DND-41 (cell line): ENCODE data around the gene WDR93.

ENCODE experiments used
- ATAC-seq: fragments of 200-7000 bp; cut with Tn5 transposase; 3 replicates; pipeline ENCODE4 v1.9.1; 2021; ENCODE audit warnings: low read depth; ENCODE audit not compliant: insufficient read depth
- DNase-seq: peaks from one replicate; pipeline ENCODE4 v3.0.0-alpha.2; 2020
- H2AFZ ChIP-seq: 2 replicates; pipeline ENCODE4 v1.6.0; 2012; ENCODE audit warnings: low read depth, low read length
- H3K27ac ChIP-seq: 2 replicates; pipeline ENCODE4 v1.5.1; 2012; ENCODE audit warnings: low read length, inconsistent platforms
- H3K27me3 ChIP-seq: fragments of 200-600 bp; sonication (generic); 2 replicates; pipeline ENCODE4 v1.6.0; 2012; ENCODE audit warnings: low read length, mild to moderate bottlenecking, inconsistent platforms; ENCODE audit not compliant: insufficient read depth, poor library complexity
- H3K36me3 ChIP-seq: 2 replicates; pipeline ENCODE4 v1.5.1; 2012; ENCODE audit warnings: low read length, inconsistent platforms; ENCODE audit not compliant: insufficient read depth
- H3K4me1 ChIP-seq: 2 replicates; pipeline ENCODE4 v1.5.1; 2012; ENCODE audit warnings: mild to moderate bottlenecking, low read length; ENCODE audit not compliant: insufficient read depth
- H3K4me2 ChIP-seq: 2 replicates; pipeline ENCODE4 v1.6.0; 2012; ENCODE audit warnings: mild to moderate bottlenecking, moderate library complexity, low read length, inconsistent platforms; ENCODE audit not compliant: insufficient read depth
- H3K4me3 ChIP-seq, 2 experiments: fragments of 200-600 bp in 1 of 2; shearing (Covaris generic) in 1 of 2; 2 replicates each; pipeline ENCODE4 v1.5.1; 2012 to 2016; ENCODE audit warnings: inconsistent platforms in 2 of 2, low read length in 2 of 2, mild to moderate bottlenecking in 2 of 2, low read depth in 1 of 2, moderate library complexity in 1 of 2
- H3K79me2 ChIP-seq: 2 replicates; pipeline ENCODE4 v1.6.0; 2012; ENCODE audit warnings: low read length, inconsistent platforms; ENCODE audit not compliant: insufficient read depth
- H3K9ac ChIP-seq: 2 replicates; pipeline ENCODE4 v1.6.0; 2012; ENCODE audit warnings: low read depth, mild to moderate bottlenecking, inconsistent platforms, low read length, moderate library complexity
- H3K9me3 ChIP-seq: 2 replicates; pipeline ENCODE4 v1.5.1; 2012; ENCODE audit warnings: low read length, moderate library complexity, mild to moderate bottlenecking, inconsistent platforms; ENCODE audit not compliant: insufficient read depth, severe bottlenecking
- H4K20me1 ChIP-seq: 2 replicates; pipeline ENCODE4 v1.6.0; 2012; ENCODE audit warnings: low read length; ENCODE audit not compliant: insufficient read depth
- EZH2 ChIP-seq: IDR thresholded peaks from 3 replicates; pipeline ENCODE4 v1.6.1; 2012; ENCODE audit warnings: borderline replicate concordance, low read depth, mild to moderate bottlenecking, moderate library complexity, low read length, inconsistent platforms; ENCODE audit not compliant: severe bottlenecking
- TF ChIP-seq, protein P1 (sequence below): IDR thresholded peaks from 2 replicates; pipeline ENCODE4 v1.5.1; 2012; ENCODE audit warnings: borderline replicate concordance, low read length, moderate library complexity, mild to moderate bottlenecking; ENCODE audit not compliant: poor library complexity, severe bottlenecking; ENCODE audit errors: extremely low read depth

The WDR93 gene

DNA sequence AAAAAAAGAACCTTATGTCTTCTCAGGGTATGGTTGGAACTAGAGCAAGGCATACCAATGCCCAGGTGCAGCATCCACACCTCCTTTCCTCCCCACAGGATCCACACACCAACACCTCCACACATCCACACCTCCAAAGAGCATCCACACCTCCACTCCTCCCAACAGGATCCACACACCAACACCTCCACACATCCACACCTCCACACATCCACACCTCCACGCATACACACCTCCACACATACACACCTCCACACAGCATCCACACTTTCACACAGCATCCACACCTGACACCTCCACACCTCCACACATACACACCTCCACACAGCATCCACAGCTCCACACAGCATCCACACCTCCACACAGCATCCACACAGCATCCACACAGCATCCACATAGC lies 55.2 kb downstream of the WDR93 start:
- Histone ChIP-seq H3K27me3 (no peaks in the 10 kb centered on the region), H3K27ac (no peak overlapping the region), H3K4me3 (no peak overlapping the region), H3K4me2 (no peak overlapping the region), H4K20me1 (no peaks in the 10 kb centered on the region), H2AFZ (no peak overlapping the region), H3K79me2 (no peaks in the 10 kb centered on the region), H3K4me1 (peaks cover 9% of the 10 kb centered on the region), H3K9me3 (no peaks in the 10 kb centered on the region), H3K36me3 (no peaks in the 10 kb centered on the region), H3K9ac (no peak overlapping the region)
- ATAC-seq (no peak), DNase-seq (no peak)
- TF ChIP-seq, protein P1, sequence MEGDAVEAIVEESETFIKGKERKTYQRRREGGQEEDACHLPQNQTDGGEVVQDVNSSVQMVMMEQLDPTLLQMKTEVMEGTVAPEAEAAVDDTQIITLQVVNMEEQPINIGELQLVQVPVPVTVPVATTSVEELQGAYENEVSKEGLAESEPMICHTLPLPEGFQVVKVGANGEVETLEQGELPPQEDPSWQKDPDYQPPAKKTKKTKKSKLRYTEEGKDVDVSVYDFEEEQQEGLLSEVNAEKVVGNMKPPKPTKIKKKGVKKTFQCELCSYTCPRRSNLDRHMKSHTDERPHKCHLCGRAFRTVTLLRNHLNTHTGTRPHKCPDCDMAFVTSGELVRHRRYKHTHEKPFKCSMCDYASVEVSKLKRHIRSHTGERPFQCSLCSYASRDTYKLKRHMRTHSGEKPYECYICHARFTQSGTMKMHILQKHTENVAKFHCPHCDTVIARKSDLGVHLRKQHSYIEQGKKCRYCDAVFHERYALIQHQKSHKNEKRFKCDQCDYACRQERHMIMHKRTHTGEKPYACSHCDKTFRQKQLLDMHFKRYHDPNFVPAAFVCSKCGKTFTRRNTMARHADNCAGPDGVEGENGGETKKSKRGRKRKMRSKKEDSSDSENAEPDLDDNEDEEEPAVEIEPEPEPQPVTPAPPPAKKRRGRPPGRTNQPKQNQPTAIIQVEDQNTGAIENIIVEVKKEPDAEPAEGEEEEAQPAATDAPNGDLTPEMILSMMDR: no peak
- no peak for TF ChIP-seq EZH2

DNA sequence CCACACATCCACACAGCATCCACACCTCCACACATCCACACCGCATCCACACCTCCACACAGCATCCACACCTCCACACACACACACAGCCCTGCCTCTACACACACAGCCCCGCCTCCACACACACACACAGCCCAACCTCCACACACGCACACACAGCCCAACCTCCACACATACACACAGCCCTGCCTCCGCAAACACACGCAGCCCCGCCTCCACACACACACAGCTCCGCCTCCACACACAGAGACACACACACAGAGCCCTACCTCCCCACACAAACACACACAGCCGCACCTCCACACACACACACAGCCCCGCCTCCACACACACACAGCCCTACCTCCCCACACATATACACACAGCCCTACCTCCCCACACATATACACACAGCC lies 55.8 kb downstream of the WDR93 start:
- Histone ChIP-seq H3K9ac (no peak overlapping the region), H3K4me3 (no peak overlapping the region), H3K4me1 (peaks cover 15% of the 10 kb centered on the region), H3K9me3 (no peaks in the 10 kb centered on the region), H3K27me3 (no peaks in the 10 kb centered on the region), H3K4me2 (no peak overlapping the region), H4K20me1 (no peaks in the 10 kb centered on the region), H3K36me3 (no peaks in the 10 kb centered on the region), H3K79me2 (no peaks in the 10 kb centered on the region), H3K27ac (no peak overlapping the region), H2AFZ (no peak overlapping the region)
- DNase-seq: no peak
- ATAC-seq: no peak
- TF ChIP-seq EZH2: no peak
- TF ChIP-seq, protein P1: no peak

DNA sequence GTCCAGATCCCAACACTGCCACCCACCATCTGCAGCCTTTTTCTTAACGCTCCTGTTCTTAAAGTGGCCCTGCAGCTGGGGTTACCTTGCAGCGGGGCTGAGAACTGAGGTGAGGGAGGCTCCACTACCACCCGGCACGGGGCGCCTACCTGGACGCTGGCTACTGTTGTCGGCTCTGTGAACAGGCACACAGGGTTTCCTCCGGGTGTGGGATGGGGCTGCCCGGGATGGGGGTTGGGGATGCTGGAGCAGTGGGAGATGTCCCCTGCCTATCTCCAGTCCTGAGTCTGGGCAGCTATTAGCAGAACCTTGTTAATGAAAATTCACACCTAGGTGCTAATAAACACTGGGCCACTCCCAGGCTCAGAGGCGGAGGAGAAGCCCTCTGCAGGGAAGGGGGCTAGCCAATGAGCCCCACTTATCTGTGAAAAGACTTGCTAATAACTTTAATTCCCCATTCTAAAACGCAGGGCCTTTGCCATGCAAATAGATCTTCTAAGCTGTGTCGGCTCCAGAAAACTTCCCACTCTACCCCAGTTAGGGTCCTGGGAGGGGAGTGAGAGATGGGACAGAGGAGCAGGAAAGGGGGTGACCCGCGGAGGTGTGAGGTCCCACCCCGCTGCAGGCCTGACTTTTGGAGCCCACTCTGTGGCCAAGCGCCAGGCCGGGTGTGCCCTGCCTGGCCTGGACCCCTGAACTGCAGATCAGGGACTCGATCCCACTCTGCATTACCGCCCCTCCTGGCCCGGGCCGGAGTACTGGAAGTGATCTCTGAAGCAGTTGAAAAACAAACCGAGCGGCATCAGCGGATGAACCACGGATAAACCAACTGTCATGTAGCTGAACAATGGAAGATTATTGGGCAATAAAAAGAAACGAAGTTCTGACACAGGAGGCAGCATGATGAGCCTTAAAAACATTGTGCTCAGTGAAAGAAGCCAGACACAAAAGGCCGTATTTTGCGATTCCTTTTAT lies 57.4 kb downstream of the WDR93 start:
- ATAC-seq: no peak
- no peaks in the 10 kb centered on the region for H3K27me3 ChIP-seq
- H3K4me2 ChIP-seq: no peak overlapping the region
- H3K27ac ChIP-seq: no peak overlapping the region
- H3K36me3 ChIP-seq: no peaks in the 10 kb centered on the region
- no peak for TF ChIP-seq EZH2
- TF ChIP-seq, protein P1: no peak
- peaks cover 17% of the 10 kb centered on the region for H3K4me1 ChIP-seq
- no peak overlapping the region for H3K4me3 ChIP-seq
- no peaks in the 10 kb centered on the region for H3K79me2 ChIP-seq
- no peaks in the 10 kb centered on the region for H4K20me1 ChIP-seq
- no peaks in the 10 kb centered on the region for H3K9me3 ChIP-seq
- H2AFZ ChIP-seq: no peak overlapping the region
- no peak overlapping the region for H3K9ac ChIP-seq
- DNase-seq: no peak
